Liver (tissue), 3 donors: ENCODE measurements around the gene CHCHD1.

Experiments
- CTCF ChIP-seq: fragments of 150-350 bp; IDR thresholded peaks from 2 replicates; pipeline ENCODE4 v1.5.1; 2017; ENCODE audit warnings: improper control_type of control experiment, low read depth, low read length; ENCODE audit not compliant: missing input control
- HNF4G ChIP-seq: IDR thresholded peaks from 2 replicates; pipeline ENCODE4 v1.6.1; 2016; ENCODE audit warnings: antibody characterized with exemption
- JUND ChIP-seq, 2 donors: IDR thresholded peaks; 2 replicates each; pipeline ENCODE4 v1.6.1; 2016; ENCODE audit warnings: antibody characterized with exemption in 2 of 2
- MAX ChIP-seq: IDR thresholded peaks from 2 replicates; pipeline ENCODE4 v1.6.1; 2016; ENCODE audit warnings: antibody characterized with exemption
- RAD21 ChIP-seq, 2 donors: IDR thresholded peaks; 2 replicates each; pipeline ENCODE4 v1.6.1; 2016; ENCODE audit warnings: antibody characterized with exemption in 2 of 2, mild to moderate bottlenecking in 2 of 2
- REST ChIP-seq: IDR thresholded peaks from 2 replicates; pipeline ENCODE4 v1.6.1; 2016; ENCODE audit warnings: antibody characterized with exemption, mild to moderate bottlenecking
- donor health status: healthy.
- donor health status: healthy.

- TF ChIP-seq HNF4G (no peak), CTCF (no peak), MAX (no peak), RAD21 (IDR thresholded peaks at IDR 0.05) (no peak), JUND (IDR thresholded peaks at IDR 0.05) (no peak), REST (no peak)
Measured at GRCh38 chr10:73779539-73780197, 2.2 kb upstream of the CHCHD1 start.
